Vagina (tissue), 2 donors: Measurements from ENCODE around the gene ANKRD28. TPM values are rescaled to one million over a fixed set of nuclear protein-coding genes. Genes with fewer than 3 reads are reported as not detected.
"Not testable (repeated sequence)": the region's sequence is repeated elsewhere in the genome, so short reads cannot be mapped to it uniquely, and the experiment has no call there.

Source experiments
- DNase-seq, 2 donors: peaks; one replicate each; pipeline ENCODE4 v3.0.0-alpha.2; 2017; ENCODE audit errors: extremely low spot score in 2 of 2
- H3K27ac ChIP-seq: fragments of 200-600 bp; sonication (generic); one replicate; pipeline ENCODE4 v1.5.1; 2019
- H3K27me3 ChIP-seq: fragments of 200-600 bp; sonication (generic); one replicate; pipeline ENCODE4 v1.5.1; 2019
- H3K36me3 ChIP-seq, 2 donors: fragments of 200-600 bp; sonication (generic); one replicate each; pipeline ENCODE4 v1.5.1; 2017 to 2019
- H3K4me1 ChIP-seq: fragments of 200-600 bp; sonication (generic); one replicate; pipeline ENCODE4 v1.5.1; 2019
- H3K4me3 ChIP-seq, 2 donors: fragments of 200-600 bp; sonication (generic); 1 replicate in 1 of 2; 2 replicates in 1 of 2; pipeline ENCODE4 v1.5.1; 2016 to 2019
- H3K9me3 ChIP-seq: fragments of 200-600 bp; sonication (generic); one replicate; pipeline ENCODE4 v1.5.1; 2019
- CTCF ChIP-seq, 3 experiments: fragments of 450-650 bp in 2 of 3; fragments of 200-600 bp in 1 of 3; sonication (generic) in 1 of 3; IDR thresholded peaks; one replicate each; pipeline ENCODE4 v1.5.1; 2017 to 2019; ENCODE audit warnings: antibody characterized with exemption in 3 of 3, mild to moderate bottlenecking in 2 of 3, moderate library complexity in 2 of 3
- POLR2A ChIP-seq, 2 donors: fragments of 450-650 bp; IDR thresholded peaks; one replicate each; pipeline ENCODE4 v1.6.1; 2017; ENCODE audit warnings: antibody characterized with exemption in 2 of 2, mild to moderate bottlenecking in 2 of 2, moderate library complexity in 2 of 2
- POLR2AphosphoS5 ChIP-seq, 2 donors: sonication (generic); formaldehyde crosslinking; IDR thresholded peaks; one replicate each; pipeline ENCODE4 v1.9.0; 2017; ENCODE audit warnings: antibody characterized with exemption in 2 of 2, mild to moderate bottlenecking in 2 of 2, low read depth in 1 of 2; ENCODE audit not compliant: insufficient read depth in 1 of 2
- intact Hi-C: fragments of 100-400 bp; cut with DNase I; formaldehyde crosslinking; loops from one replicate; pipeline ENCODE4 v1.15.1; 2023
- total RNA-seq: library from RNA; depleted of rRNA; stranded (reverse); fragments of >200 nt; gene quantifications from one replicate; pipeline ENCODE4 v1.2.3, GENCODE V29; 2016

The ANKRD28 gene
- total RNA-seq, 1 donor from 2014 or later = 48.6 TPM

- H3K36me3 ChIP-seq = no peaks in the 10 kb centered on the region
- no peaks in the 10 kb centered on the region for H3K9me3 ChIP-seq
- no peak for DNase-seq
- H3K4me1 ChIP-seq = peaks cover 32% of the 10 kb centered on the region
- intact Hi-C loops = no loop called here
- H3K27me3 ChIP-seq = no peaks in the 10 kb centered on the region
- no peak overlapping the region for H3K4me3 ChIP-seq
- TF ChIP-seq CTCF (IDR thresholded peaks at IDR 0.05) (no peak), POLR2AphosphoS5 (IDR thresholded peaks at IDR 0.05; ENCODE audit: insufficient read depth in 1 of 2, low read depth in 1 of 2) (no peak)
- no peak overlapping the region for H3K27ac ChIP-seq
Observed at GRCh38 chr3:15820911-15821310, 23.1 kb upstream of the ANKRD28 start.

DNA sequence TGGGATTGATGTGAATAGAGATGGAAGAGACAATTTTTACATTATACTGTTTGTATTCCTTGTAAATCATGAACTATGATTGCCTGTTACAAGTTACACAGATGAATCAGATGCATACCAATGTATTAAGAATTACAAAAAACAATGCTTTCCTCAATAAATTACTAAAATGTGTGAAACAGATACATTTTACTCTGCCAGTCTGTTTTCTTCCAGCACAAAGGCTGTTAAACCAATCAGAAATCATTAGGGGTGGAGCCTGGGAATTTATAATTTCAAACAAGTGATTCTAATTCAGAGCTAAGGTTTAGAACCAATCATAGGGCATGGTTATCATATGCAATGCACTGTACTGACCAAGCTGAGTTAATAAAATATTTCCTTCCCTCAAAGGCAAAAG lies 21.8 kb upstream of the ANKRD28 start:
- no peaks in the 10 kb centered on the region for H3K36me3 ChIP-seq
- peaks cover 33% of the 10 kb centered on the region for H3K4me1 ChIP-seq
- H3K27ac ChIP-seq = no peak overlapping the region

GRCh38 chr3:15819043-15819442 lies 21.3 kb upstream of the ANKRD28 start:
- Histone ChIP-seq H3K27ac (no peak overlapping the region), H3K4me3 (no peak overlapping the region), H3K9me3 (no peaks in the 10 kb centered on the region), H3K4me1 (peaks cover 33% of the 10 kb centered on the region), H3K27me3 (no peaks in the 10 kb centered on the region), H3K36me3 (no peaks in the 10 kb centered on the region)
- no peak for DNase-seq
- TF ChIP-seq POLR2A (IDR thresholded peaks at IDR 0.05) (no peak), POLR2AphosphoS5 (IDR thresholded peaks at IDR 0.05; ENCODE audit: insufficient read depth in 1 of 2, low read depth in 1 of 2) (no peak), CTCF (IDR thresholded peaks at IDR 0.05) (no peak)
- intact Hi-C loops = loop anchor here (10.0 kb wide), 2 partner anchors 184 to 426 kb away; no protein-coding TSS in a partner anchor

More for the DNA sequence above, 21.8 kb upstream of the ANKRD28 start:
- intact Hi-C loops = loop anchor here (10.0 kb wide), 2 partner anchors 185 to 425 kb away; no protein-coding TSS in a partner anchor
- no peak for DNase-seq
- TF ChIP-seq POLR2AphosphoS5 (IDR thresholded peaks at IDR 0.05; ENCODE audit: insufficient read depth in 1 of 2, low read depth in 1 of 2) = no peak
- Histone ChIP-seq H3K27me3 (no peaks in the 10 kb centered on the region), H3K9me3 (no peaks in the 10 kb centered on the region), H3K4me3 (no peak overlapping the region)

GRCh38 chr3:15815696-15816095 lies 17.9 kb upstream of the ANKRD28 start:
- no peak for DNase-seq
- no peaks in the 10 kb centered on the region for H3K36me3 ChIP-seq
- peak overlapping the region; percentile 36 for H3K27ac ChIP-seq
- TF ChIP-seq POLR2A (IDR thresholded peaks at IDR 0.05) (no peak), CTCF (IDR thresholded peaks at IDR 0.05) (peak; percentile 29 to 50 (median 42)), POLR2AphosphoS5 (IDR thresholded peaks at IDR 0.05; ENCODE audit: insufficient read depth in 1 of 2, low read depth in 1 of 2) (no peak)
- no peaks in the 10 kb centered on the region for H3K27me3 ChIP-seq
- no peaks in the 10 kb centered on the region for H3K9me3 ChIP-seq
- no peak overlapping the region for H3K4me3 ChIP-seq
- intact Hi-C loops = loop anchor here (10.0 kb wide), 2 partner anchors 181 to 429 kb away; no protein-coding TSS in a partner anchor
- peaks cover 16% of the 10 kb centered on the region for H3K4me1 ChIP-seq

GRCh38 chr3:15813079-15813478 lies 15.3 kb upstream of the ANKRD28 start:
- intact Hi-C loops = loop anchor here (10.0 kb wide), 2 partner anchors 178 to 432 kb away; no protein-coding TSS in a partner anchor
- not testable (repeated sequence) for H3K27ac ChIP-seq, H3K9me3 ChIP-seq, H3K36me3 ChIP-seq, H3K27me3 ChIP-seq, DNase-seq, H3K4me3 ChIP-seq
- H3K4me1 ChIP-seq = peaks cover 16% of the 10 kb centered on the region

DNA sequence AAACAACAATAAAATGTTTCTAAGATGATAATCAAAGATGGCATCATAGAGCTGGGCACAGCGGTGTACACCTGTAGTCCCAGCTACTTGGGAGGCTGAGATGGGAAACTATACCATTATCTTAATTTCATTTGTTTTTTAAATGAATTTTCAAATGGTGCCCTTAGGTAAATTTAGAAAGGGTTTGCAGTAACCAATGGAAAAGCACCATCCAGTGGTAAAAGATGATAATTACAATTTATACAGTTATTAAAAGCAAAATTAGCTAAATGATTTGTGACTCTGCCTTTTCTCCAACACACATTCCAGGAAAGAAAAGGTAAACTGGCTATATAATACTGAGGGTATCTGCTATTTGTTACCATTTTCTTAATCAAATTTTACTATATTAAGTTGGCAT lies 14.4 kb upstream of the ANKRD28 start:
- intact Hi-C loops = loop anchor here (10.0 kb wide), 2 partner anchors 177 to 433 kb away; no protein-coding TSS in a partner anchor
- TF ChIP-seq POLR2A (IDR thresholded peaks at IDR 0.05) (no peak), CTCF (IDR thresholded peaks at IDR 0.05) (peak in 2 of 3 experiments; percentile 28 to 66)
- no peaks in the 10 kb centered on the region for H3K27me3 ChIP-seq

More for the DNA sequence above, 14.4 kb upstream of the ANKRD28 start:
- Histone ChIP-seq H3K4me3 (no peak overlapping the region), H3K27ac (no peak overlapping the region), H3K9me3 (no peaks in the 10 kb centered on the region), H3K36me3 (no peaks in the 10 kb centered on the region), H3K4me1 (peaks cover 12% of the 10 kb centered on the region)
- DNase-seq = no peak
